K562 (cell line): Measurements from ENCODE around the gene SERPIND1. TPM values are rescaled to one million over a fixed set of nuclear protein-coding genes. Genes with fewer than 3 reads are reported as not detected.
A peak's percentile ranks its signal among the peaks of the same experiment; 100 is the strongest.

Experiments used
- ARNT ChIP-seq, 2 experiments: fragments of 450-650 bp; IDR thresholded peaks; 2 replicates each; pipeline ENCODE4 v1.6.1; 2016; ENCODE audit warnings: mild to moderate bottlenecking in 1 of 2
- GATAD2A ChIP-seq: fragments of 450-650 bp; IDR thresholded peaks from 2 replicates; pipeline ENCODE4 v1.6.1; 2017
- HCFC1 ChIP-seq: IDR thresholded peaks from 2 replicates; pipeline ENCODE4 v1.6.1; 2012; ENCODE audit warnings: low read depth, low read length, improper control_type of control experiment
- HINFP ChIP-seq: fragments of 450-650 bp; conservative IDR thresholded peaks from 2 replicates; pipeline ENCODE4 v1.6.1; 2016; ENCODE audit warnings: missing genetic modification characterization, low read depth, mild to moderate bottlenecking, control low read depth, missing compliant biosample characterization
- HNRNPUL1 ChIP-seq: fragments of 200-400 bp; formaldehyde crosslinking; IDR thresholded peaks from 2 replicates; pipeline ENCODE4 v1.6.1; 2017; ENCODE audit warnings: low read length
- KLF1 ChIP-seq: fragments of 450-650 bp; IDR thresholded peaks from 2 replicates; pipeline ENCODE4 v1.6.1; 2016; ENCODE audit warnings: missing genetic modification characterization, missing compliant biosample characterization
- POLR2AphosphoS2 ChIP-seq: IDR thresholded peaks from 2 replicates; pipeline ENCODE4 v1.6.1; 2012; ENCODE audit warnings: low read length, improper control_type of control experiment
- SFPQ ChIP-seq: fragments of 200-400 bp; formaldehyde crosslinking; IDR thresholded peaks from 2 replicates; pipeline ENCODE4 v1.6.1; 2017; ENCODE audit warnings: mild to moderate bottlenecking, low read depth, low read length, moderate library complexity
- SNIP1 ChIP-seq: fragments of 450-650 bp; IDR thresholded peaks from 2 replicates; pipeline ENCODE4 v1.7.1; 2017; ENCODE audit warnings: low read depth, mild to moderate bottlenecking
- THRAP3 ChIP-seq: fragments of 450-650 bp; IDR thresholded peaks from 2 replicates; pipeline ENCODE4 v1.6.1; 2016; ENCODE audit warnings: mild to moderate bottlenecking, inconsistent platforms, borderline replicate concordance
- TOE1 ChIP-seq, 2 experiments: fragments of 450-650 bp in 1 of 2; sonication (generic) in 1 of 2; formaldehyde crosslinking in 1 of 2; IDR thresholded peaks; 2 replicates each; pipeline versions ENCODE4 v1.7.1 to v1.8.0; 2016 to 2022; ENCODE audit warnings: borderline replicate concordance in 2 of 2, mild to moderate bottlenecking in 2 of 2, antibody characterized with exemption in 1 of 2, inconsistent platforms in 1 of 2, low read depth in 1 of 2, missing genetic modification reagents in 1 of 2, moderate library complexity in 1 of 2
- ZBED1 ChIP-seq: IDR thresholded peaks from 2 replicates; pipeline ENCODE4 v1.6.1; 2014
- ZBTB7A ChIP-seq: IDR thresholded peaks from 2 replicates; pipeline ENCODE4 v1.6.1; 2011; ENCODE audit warnings: low read depth, mild to moderate bottlenecking, low read length, moderate library complexity, borderline replicate concordance; ENCODE audit not compliant: control insufficient read depth
- ZNF12 ChIP-seq: sonication (generic); formaldehyde crosslinking; IDR thresholded peaks from 2 replicates; pipeline ENCODE4 v1.4.0; 2020; ENCODE audit warnings: mild to moderate bottlenecking, missing genetic modification reagents
- ZNF146 ChIP-seq: IDR thresholded peaks from one replicate; pipeline ENCODE4 v1.6.1; 2018; ENCODE audit warnings: missing compliant biosample characterization; ENCODE audit not compliant: unreplicated experiment
- ZNF707 ChIP-seq: fragments of 250-450 bp; sonication (Bioruptor Pico); conservative IDR thresholded peaks from 2 replicates; pipeline ENCODE4 v1.8.0; 2022; ENCODE audit warnings: inconsistent platforms, mild to moderate bottlenecking, moderate library complexity
- ZZZ3 ChIP-seq: fragments of 450-650 bp; IDR thresholded peaks from 2 replicates; pipeline ENCODE4 v1.6.1; 2016; ENCODE audit warnings: antibody characterized with exemption, mild to moderate bottlenecking, moderate library complexity
- polyA plus RNA-seq, 8 experiments: library from polyadenylated mRNA; depleted of rRNA in 4 of 8; stranded (reverse) in 5 of 8; unstranded in 3 of 8; fragments of >200 nt; fragmentation: Nextera tagmentation in 2 of 8; fragmentation: Illumina TruSeq in 1 of 8; extraction: Ambion mirVana in 2 of 8; extraction: Trizol in 1 of 8; gene quantifications; 2 replicates each; pipeline versions ENCODE4 v1.2.1 to v1.2.3, GENCODE V29; 2011 to 2014; ENCODE audit warnings: inconsistent platforms in 1 of 8, missing spikeins in 1 of 8
- total RNA-seq, 7 experiments: library from RNA; depleted of rRNA in 6 of 7; stranded (reverse); fragments of >200 nt in 6 of 7; fragmentation: Illumina TruSeq in 2 of 7; extraction: Trizol in 2 of 7; gene quantifications; 2 replicates each; pipeline versions ENCODE4 v1.2.1 to v1.2.3, GENCODE V29; 2011 to 2021; ENCODE audit warnings: low replicate concordance in 1 of 7
- TF ChIP-seq, protein P1 (sequence below): fragments of 250-450 bp; sonication (Bioruptor Pico); IDR thresholded peaks from 2 replicates; pipeline ENCODE4 v1.4.0; 2020; ENCODE audit warnings: borderline replicate concordance
- TF ChIP-seq, protein P2 (sequence below): fragments of 200-800 bp; sonication (Bioruptor generic); IDR thresholded peaks from 2 replicates; pipeline ENCODE4 v1.6.1; 2016; ENCODE audit warnings: missing genetic modification characterization, missing compliant biosample characterization

SERPIND1 gene
- total and polyA plus RNA-seq, 9 of the 15 experiments (the other 6 are each of a cell fraction or from before 2014, with no cell fraction given) = 0.04 to 0.11 (median 0.09) TPM; not detected in 6

GRCh38 chr22:20725987-20726558 lies 47.8 kb upstream of the SERPIND1 start (continued):
- TF ChIP-seq SNIP1 = no peak
- no peak for TF ChIP-seq HCFC1
- TF ChIP-seq, protein P1, sequence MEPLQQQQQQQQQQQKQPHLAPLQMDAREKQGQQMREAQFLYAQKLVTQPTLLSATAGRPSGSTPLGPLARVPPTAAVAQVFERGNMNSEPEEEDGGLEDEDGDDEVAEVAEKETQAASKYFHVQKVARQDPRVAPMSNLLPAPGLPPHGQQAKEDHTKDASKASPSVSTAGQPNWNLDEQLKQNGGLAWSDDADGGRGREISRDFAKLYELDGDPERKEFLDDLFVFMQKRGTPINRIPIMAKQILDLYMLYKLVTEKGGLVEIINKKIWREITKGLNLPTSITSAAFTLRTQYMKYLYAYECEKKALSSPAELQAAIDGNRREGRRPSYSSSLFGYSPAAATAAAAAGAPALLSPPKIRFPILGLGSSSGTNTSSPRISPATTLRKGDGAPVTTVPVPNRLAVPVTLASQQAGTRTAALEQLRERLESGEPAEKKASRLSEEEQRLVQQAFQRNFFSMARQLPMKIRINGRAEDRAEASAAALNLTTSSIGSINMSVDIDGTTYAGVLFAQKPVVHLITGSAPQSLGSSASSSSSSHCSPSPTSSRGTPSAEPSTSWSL (CRISPR knock-in tag) = no peak
- TF ChIP-seq KLF1 (tag) = no peak
- TF ChIP-seq ZNF12 (CRISPR knock-in tag) = no peak
- TF ChIP-seq ZBED1 = no peak
- no peak for TF ChIP-seq POLR2AphosphoS2
- 0 out of 2 replicates have a peak, but pooled peaks have one; percentile 45 for TF ChIP-seq ZNF707 (CRISPR knock-in tag)
- no peak for TF ChIP-seq ARNT (IDR thresholded peaks at IDR 0.05)
- TF ChIP-seq SFPQ = no peak
- no peak for TF ChIP-seq ZZZ3
- TF ChIP-seq HNRNPUL1 = no peak
- TF ChIP-seq, protein P2, sequence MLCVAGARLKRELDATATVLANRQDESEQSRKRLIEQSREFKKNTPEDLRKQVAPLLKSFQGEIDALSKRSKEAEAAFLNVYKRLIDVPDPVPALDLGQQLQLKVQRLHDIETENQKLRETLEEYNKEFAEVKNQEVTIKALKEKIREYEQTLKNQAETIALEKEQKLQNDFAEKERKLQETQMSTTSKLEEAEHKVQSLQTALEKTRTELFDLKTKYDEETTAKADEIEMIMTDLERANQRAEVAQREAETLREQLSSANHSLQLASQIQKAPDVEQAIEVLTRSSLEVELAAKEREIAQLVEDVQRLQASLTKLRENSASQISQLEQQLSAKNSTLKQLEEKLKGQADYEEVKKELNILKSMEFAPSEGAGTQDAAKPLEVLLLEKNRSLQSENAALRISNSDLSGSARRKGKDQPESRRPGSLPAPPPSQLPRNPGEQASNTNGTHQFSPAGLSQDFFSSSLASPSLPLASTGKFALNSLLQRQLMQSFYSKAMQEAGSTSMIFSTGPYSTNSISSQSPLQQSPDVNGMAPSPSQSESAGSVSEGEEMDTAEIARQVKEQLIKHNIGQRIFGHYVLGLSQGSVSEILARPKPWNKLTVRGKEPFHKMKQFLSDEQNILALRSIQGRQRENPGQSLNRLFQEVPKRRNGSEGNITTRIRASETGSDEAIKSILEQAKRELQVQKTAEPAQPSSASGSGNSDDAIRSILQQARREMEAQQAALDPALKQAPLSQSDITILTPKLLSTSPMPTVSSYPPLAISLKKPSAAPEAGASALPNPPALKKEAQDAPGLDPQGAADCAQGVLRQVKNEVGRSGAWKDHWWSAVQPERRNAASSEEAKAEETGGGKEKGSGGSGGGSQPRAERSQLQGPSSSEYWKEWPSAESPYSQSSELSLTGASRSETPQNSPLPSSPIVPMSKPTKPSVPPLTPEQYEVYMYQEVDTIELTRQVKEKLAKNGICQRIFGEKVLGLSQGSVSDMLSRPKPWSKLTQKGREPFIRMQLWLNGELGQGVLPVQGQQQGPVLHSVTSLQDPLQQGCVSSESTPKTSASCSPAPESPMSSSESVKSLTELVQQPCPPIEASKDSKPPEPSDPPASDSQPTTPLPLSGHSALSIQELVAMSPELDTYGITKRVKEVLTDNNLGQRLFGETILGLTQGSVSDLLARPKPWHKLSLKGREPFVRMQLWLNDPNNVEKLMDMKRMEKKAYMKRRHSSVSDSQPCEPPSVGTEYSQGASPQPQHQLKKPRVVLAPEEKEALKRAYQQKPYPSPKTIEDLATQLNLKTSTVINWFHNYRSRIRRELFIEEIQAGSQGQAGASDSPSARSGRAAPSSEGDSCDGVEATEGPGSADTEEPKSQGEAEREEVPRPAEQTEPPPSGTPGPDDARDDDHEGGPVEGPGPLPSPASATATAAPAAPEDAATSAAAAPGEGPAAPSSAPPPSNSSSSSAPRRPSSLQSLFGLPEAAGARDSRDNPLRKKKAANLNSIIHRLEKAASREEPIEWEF (CRISPR knock-in tag) = no peak
- no peak for TF ChIP-seq HINFP (tag)
- TF ChIP-seq THRAP3 = no peak
- no peak for TF ChIP-seq TOE1 (IDR thresholded peaks at IDR 0.05; ENCODE audit: borderline replicate concordance)
- no peak for TF ChIP-seq TOE1 (CRISPR knock-in tag; IDR thresholded peaks at IDR 0.05; ENCODE audit: borderline replicate concordance, low read depth)
- no peak for TF ChIP-seq ZBTB7A
- TF ChIP-seq ZNF146 = no peak
- no peak for TF ChIP-seq GATAD2A
